BJ (cell line): Measurements from ENCODE around the gene PAK5. TPM values are rescaled to one million over a fixed set of nuclear protein-coding genes. Genes with fewer than 3 reads are reported as not detected.

Experiments
- CTCF ChIA-PET: fragments of 350-600 bp; formaldehyde crosslinking; extraction: SDS; loops from one replicate; lab custom pipeline; 2021; ENCODE audit warnings: antibody characterized with exemption, inconsistent platforms; lab: Yijun Ruan, JAX
- POLR2A ChIA-PET: fragments of 300-600 bp; sonication (Branson Sonifier 250); formaldehyde crosslinking; extraction: SDS; loops from one replicate; lab custom pipeline; 2021; ENCODE audit warnings: antibody characterized with exemption; lab: Charles Lee
- DNase-seq: peaks from one replicate; pipeline ENCODE4 v3.0.0-alpha.2; 2011; ENCODE audit warnings: low read depth
- H3K27me3 ChIP-seq: 2 replicates; pipeline ENCODE4 v1.6.0; 2011; ENCODE audit warnings: low read length; ENCODE audit not compliant: control insufficient read depth, insufficient read depth
- H3K36me3 ChIP-seq: 2 replicates; pipeline ENCODE4 v1.5.1; 2011; ENCODE audit warnings: low read length; ENCODE audit not compliant: control insufficient read depth, insufficient read depth
- H3K4me3 ChIP-seq: 2 replicates; pipeline ENCODE4 v1.5.1; 2011; ENCODE audit warnings: low read depth, mild to moderate bottlenecking, control low read depth, low read length
- polyA plus RNA-seq: library from polyadenylated mRNA; depleted of rRNA; stranded (reverse); fragments of >200 nt; gene quantifications from 2 replicates; pipeline ENCODE4 v1.2.3, GENCODE V29; 2011
- TF ChIP-seq, protein P1 (sequence below): IDR thresholded peaks from 2 replicates; pipeline ENCODE4 v1.5.1; 2011; ENCODE audit warnings: low read depth, mild to moderate bottlenecking, control low read depth, inconsistent platforms, low read length, moderate library complexity; ENCODE audit not compliant: insufficient read depth

Gene PAK5
- polyA plus RNA-seq, 1 experiment, result not detected

DNA sequence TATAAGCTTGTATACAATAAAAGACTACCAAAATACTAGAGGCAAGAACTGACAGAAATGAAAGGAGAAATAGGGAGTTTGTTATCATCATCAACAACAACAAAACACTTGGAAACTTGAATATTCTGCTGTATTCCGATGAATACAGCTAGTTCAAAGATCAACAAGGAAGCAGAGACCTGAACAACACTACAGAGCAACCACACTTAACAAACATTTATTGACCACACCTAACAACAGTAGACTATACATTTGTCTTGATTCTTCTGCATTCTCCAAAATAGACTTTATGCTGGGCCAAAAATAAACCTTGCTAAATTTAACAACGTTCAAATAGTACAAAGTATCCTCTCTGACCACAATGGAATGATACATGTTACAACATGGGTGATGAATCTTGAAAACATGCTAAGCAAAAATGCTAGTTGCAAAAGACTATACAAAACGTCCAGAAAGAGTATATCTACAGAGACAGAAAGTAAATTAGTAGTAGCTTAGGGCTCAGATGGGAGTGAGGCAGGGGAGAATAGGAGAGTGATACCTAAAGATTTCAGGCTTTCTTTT is 39.1 kb upstream of the PAK5 start:
- CTCF ChIA-PET, result interaction anchor here (0.6 kb wide), 1 partner anchor 292 kb away, joined by 3 read pairs; no protein-coding TSS in a partner anchor
- DNase-seq, result no peak
- TF ChIP-seq, protein P1, sequence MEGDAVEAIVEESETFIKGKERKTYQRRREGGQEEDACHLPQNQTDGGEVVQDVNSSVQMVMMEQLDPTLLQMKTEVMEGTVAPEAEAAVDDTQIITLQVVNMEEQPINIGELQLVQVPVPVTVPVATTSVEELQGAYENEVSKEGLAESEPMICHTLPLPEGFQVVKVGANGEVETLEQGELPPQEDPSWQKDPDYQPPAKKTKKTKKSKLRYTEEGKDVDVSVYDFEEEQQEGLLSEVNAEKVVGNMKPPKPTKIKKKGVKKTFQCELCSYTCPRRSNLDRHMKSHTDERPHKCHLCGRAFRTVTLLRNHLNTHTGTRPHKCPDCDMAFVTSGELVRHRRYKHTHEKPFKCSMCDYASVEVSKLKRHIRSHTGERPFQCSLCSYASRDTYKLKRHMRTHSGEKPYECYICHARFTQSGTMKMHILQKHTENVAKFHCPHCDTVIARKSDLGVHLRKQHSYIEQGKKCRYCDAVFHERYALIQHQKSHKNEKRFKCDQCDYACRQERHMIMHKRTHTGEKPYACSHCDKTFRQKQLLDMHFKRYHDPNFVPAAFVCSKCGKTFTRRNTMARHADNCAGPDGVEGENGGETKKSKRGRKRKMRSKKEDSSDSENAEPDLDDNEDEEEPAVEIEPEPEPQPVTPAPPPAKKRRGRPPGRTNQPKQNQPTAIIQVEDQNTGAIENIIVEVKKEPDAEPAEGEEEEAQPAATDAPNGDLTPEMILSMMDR, result no peak
- H3K36me3 ChIP-seq, result no peaks in the 10 kb centered on the region
- no peak overlapping the region for H3K4me3 ChIP-seq
- H3K27me3 ChIP-seq, result no peaks in the 10 kb centered on the region
- POLR2A ChIA-PET, result no interaction called here

DNA sequence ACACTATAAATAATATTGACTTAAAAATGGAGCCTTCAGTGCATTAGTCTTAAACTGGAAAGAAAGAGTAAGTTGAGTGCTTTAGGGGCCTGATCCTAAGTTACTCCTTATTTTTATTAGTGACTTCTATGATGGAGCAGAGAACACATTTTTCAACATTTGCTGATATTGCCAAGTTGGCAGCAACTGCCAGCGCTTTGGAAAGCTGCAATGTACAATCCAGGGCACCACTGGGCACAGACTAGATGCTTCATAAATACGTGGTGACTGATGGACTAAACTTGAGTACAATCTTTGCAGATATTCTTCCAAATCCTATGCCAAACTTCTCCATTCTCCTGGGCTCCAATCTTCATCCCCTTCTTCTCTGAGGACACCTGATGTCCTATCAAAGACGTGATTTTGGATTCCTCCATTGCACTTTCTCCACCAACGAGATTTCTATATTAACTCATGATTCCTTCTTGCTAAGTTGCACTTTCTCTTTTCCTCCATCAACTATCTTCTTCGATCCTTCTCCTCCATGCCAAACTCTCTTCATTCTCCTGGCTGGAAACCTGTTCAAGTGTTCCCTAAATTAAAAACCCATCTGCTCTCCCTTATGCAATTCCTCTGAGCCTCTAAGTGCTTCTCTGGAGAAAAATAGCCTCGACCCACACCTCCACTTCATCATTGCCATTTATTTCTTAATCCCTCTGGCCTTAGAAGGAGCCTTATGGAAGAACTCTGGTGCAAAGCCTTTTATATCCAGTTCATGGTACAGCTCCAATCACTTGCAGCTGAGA is 28.5 kb upstream of the PAK5 start:
- CTCF ChIA-PET, result no interaction called here

DNA sequence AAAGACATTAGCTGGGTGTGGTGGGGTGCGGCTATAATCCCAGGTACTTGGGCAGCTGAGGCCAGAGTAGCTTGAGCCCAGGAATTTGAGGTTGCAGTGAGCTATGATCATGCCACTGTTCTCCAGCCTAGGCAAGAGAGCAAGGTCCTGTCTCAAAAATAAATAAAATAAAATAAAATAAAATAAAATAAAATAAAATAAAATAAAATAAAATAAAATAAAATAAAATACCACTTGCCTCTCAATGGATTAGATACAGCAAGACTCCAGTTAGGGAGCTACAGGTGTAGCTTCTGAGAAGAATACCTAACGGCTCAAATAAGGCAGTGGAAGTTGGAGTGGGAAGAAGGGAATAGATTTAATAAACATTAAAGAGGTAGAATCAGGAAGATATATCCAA is 13.7 kb upstream of the PAK5 start:
- ChIA-PET CTCF (no interaction called here), POLR2A (no interaction called here)
- no peaks in the 10 kb centered on the region for H3K36me3 ChIP-seq
- H3K4me3 ChIP-seq, result no peak overlapping the region
- TF ChIP-seq, protein P1, result no peak
- no peaks in the 10 kb centered on the region for H3K27me3 ChIP-seq
- no peak for DNase-seq

More for the DNA sequence above, 28.5 kb upstream of the PAK5 start:
- Histone ChIP-seq H3K36me3 (no peaks in the 10 kb centered on the region), H3K4me3 (no peak overlapping the region), H3K27me3 (no peaks in the 10 kb centered on the region)
- POLR2A ChIA-PET, result no interaction called here
- no peak for DNase-seq
- TF ChIP-seq, protein P1, result no peak

DNA sequence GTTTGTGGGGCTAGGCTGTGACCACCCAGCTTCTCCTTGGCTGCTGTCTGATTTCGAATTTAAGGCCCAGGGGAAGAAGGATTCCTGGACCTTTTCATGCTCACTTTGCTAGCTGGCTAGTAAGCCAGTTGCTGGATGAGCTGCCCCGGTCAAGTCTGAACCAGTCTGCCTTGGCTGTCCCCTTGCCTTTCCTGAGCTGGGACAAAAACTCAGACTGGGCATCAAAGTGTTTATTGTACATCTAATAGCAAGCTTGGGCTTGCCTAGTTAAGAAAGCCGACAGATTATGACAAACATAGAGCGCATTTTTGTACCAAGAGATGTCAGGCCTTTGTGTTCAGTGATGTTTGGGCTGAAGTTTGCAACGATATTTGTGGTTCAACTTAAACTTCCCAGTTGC is 750 bp upstream of the PAK5 start:
- ChIA-PET CTCF (no interaction called here), POLR2A (no interaction called here)
- TF ChIP-seq, protein P1, result no peak
- no peak for DNase-seq
- Histone ChIP-seq H3K27me3 (peaks cover 6% of the 10 kb centered on the region), H3K36me3 (no peaks in the 10 kb centered on the region), H3K4me3 (no peak overlapping the region)

DNA sequence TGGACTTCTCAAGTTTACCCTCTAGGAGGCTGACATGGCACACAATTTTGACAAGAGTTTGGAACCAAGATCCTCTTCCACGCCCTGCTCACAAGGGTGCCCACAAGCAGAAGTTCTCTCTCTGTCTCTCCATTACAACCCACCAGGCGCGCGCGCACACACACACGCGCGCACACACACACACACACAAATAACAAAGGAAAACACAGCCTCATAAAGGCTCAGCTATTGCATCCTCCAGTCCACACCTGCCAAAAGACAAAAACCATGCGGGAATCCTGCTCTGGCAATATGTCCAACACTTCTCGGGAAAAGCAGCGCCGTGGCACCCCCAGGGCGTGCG is 870 bp downstream of the PAK5 start:
- ChIA-PET CTCF (interaction anchor here (0.8 to 0.9 kb wide), 2 partner anchors 10 to 74 kb away, joined by 3 read pairs; no protein-coding TSS in a partner anchor), POLR2A (no interaction called here)
- TF ChIP-seq, protein P1, result no peak
- H3K36me3 ChIP-seq, result no peaks in the 10 kb centered on the region
- no peak overlapping the region for H3K4me3 ChIP-seq
- peaks cover 6% of the 10 kb centered on the region for H3K27me3 ChIP-seq
- no peak for DNase-seq
